GM13976 (cell line): ENCODE measurements around the gene UQCRC2.

Source experiments
- DNase-seq: peaks from one replicate; pipeline ENCODE4 v3.0.0; 2012; ENCODE audit warnings: low spot score
- CTCF ChIP-seq: IDR thresholded peaks from 2 replicates; pipeline ENCODE4 v1.5.1; 2012; ENCODE audit warnings: borderline replicate concordance, mild to moderate bottlenecking; ENCODE audit not compliant: insufficient read depth; ENCODE audit errors: extremely low read depth, missing control alignments, control extremely low read depth
- in situ Hi-C: fragments of 300-500 bp; cut with MboI; formaldehyde crosslinking; loops from one replicate; pipeline ENCODE4 v1.12.0; 2022; ENCODE audit warnings: low sequenced_read_pairs, mixed read lengths, inconsistent platforms; ENCODE audit not compliant: unreplicated experiment

Gene UQCRC2

GRCh38 chr16:22029632-22030031, 76.5 kb downstream of the UQCRC2 start:
- no peak for TF ChIP-seq CTCF
- DNase-seq = no peak
- in situ Hi-C loops = no loop called here

GRCh38 chr16:22030087-22030812, 77.1 kb downstream of the UQCRC2 start:
- no peak for TF ChIP-seq CTCF
- DNase-seq = no peak
- in situ Hi-C loops = no loop called here

- no peak for DNase-seq
- in situ Hi-C loops = no loop called here
- no peak for TF ChIP-seq CTCF
Observed at GRCh38 chr16:22031483-22032083, 78.4 kb downstream of the UQCRC2 start.
